Activated naive CD8-positive, alpha-beta T cell treated with anti-CD3 and anti-CD28 coated beads for 36 hours (primary cell): Measurements from ENCODE around the gene CATSPER3. TPM values are rescaled to one million over a fixed set of nuclear protein-coding genes. Genes with fewer than 3 reads are reported as not detected.
"Not testable (repeated sequence)": the region's sequence is repeated elsewhere in the genome, so short reads cannot be mapped to it uniquely, and the experiment has no call there.

Source experiments
- DNase-seq: peaks from one replicate; pipeline ENCODE4 v3.0.0; 2021
- H3K27ac Mint-ChIP-seq: one replicate; pipeline ENCODE4 v1.8.0; 2022; ENCODE audit warnings: mild to moderate bottlenecking, moderate library complexity, mixed read lengths
- H3K27me3 Mint-ChIP-seq: one replicate; pipeline ENCODE4 v1.8.0; 2022; ENCODE audit warnings: mild to moderate bottlenecking, mixed read lengths
- H3K36me3 Mint-ChIP-seq: one replicate; pipeline ENCODE4 v1.8.0; 2021; ENCODE audit warnings: mild to moderate bottlenecking, mixed read lengths
- H3K4me1 Mint-ChIP-seq: one replicate; pipeline ENCODE4 v1.8.0; 2021; ENCODE audit warnings: mixed read lengths
- H3K4me3 Mint-ChIP-seq: one replicate; pipeline ENCODE4 v1.8.0; 2022; ENCODE audit warnings: mild to moderate bottlenecking, moderate library complexity, mixed read lengths
- H3K9me3 Mint-ChIP-seq: one replicate; pipeline ENCODE4 v1.8.0; 2022; ENCODE audit warnings: mixed read lengths
- total RNA-seq, 2 experiments: library from RNA; stranded (reverse); gene quantifications; one replicate each; pipeline ENCODE4 v1.2.3, GENCODE V29; 2021

CATSPER3 gene
- total RNA-seq, 2 experiments from 2014 or later, result 0.39 to 0.46 TPM

DNA sequence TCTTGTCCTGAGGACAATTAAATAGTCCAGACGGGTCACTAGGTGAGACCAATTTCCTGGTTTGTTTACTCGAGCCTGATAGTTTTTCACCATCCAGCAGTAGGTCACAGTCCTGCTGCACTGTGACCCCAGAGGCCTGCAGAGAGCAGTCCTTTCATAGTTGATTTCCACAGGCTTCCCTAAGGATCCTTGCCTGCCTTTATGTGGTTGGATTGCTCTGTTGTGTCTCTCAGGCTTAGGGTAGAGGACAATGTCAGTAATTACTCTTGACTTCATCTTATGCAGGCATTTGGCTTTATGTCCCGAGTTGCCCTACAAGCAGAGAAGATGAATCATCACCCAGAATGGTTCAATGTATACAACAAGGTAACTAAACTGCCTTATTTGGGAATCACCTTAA lies 9.0 kb upstream of the CATSPER3 start:
- H3K27ac Mint-ChIP-seq, result no peak overlapping the region
- DNase-seq, result no peak
- H3K27me3 Mint-ChIP-seq, result no peaks in the 10 kb centered on the region
- H3K9me3 Mint-ChIP-seq, result peaks cover 6% of the 10 kb centered on the region
- peaks cover 5% of the 10 kb centered on the region for H3K4me1 Mint-ChIP-seq
- H3K36me3 Mint-ChIP-seq, result peaks cover 10% of the 10 kb centered on the region
- no peak overlapping the region for H3K4me3 Mint-ChIP-seq

DNA sequence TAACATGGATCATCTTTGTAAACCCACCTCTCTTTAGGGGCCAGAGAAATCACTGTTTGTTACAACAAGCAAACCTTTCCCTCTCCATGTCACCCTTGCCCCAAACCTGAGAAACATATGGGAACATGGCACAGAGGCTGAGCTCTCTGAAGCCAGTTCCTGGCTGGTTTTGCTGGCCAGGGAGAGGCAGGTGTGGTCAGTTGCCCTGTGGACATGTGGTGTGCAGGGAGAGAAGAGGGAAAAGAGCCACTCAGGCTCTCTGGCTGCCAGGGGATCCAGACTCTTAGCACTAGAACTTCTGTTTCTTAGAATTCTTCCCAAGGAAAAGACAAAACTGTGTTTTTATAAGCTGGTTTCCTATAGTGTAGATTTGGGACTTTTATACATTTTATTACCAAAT lies 4.6 kb upstream of the CATSPER3 start:
- H3K36me3 Mint-ChIP-seq, result peaks cover 6% of the 10 kb centered on the region
- H3K27ac Mint-ChIP-seq, result no peak overlapping the region
- H3K4me3 Mint-ChIP-seq, result no peak overlapping the region
- no peaks in the 10 kb centered on the region for H3K27me3 Mint-ChIP-seq
- DNase-seq, result no peak
- peaks cover 1% of the 10 kb centered on the region for H3K9me3 Mint-ChIP-seq
- H3K4me1 Mint-ChIP-seq, result peaks cover 29% of the 10 kb centered on the region

DNA sequence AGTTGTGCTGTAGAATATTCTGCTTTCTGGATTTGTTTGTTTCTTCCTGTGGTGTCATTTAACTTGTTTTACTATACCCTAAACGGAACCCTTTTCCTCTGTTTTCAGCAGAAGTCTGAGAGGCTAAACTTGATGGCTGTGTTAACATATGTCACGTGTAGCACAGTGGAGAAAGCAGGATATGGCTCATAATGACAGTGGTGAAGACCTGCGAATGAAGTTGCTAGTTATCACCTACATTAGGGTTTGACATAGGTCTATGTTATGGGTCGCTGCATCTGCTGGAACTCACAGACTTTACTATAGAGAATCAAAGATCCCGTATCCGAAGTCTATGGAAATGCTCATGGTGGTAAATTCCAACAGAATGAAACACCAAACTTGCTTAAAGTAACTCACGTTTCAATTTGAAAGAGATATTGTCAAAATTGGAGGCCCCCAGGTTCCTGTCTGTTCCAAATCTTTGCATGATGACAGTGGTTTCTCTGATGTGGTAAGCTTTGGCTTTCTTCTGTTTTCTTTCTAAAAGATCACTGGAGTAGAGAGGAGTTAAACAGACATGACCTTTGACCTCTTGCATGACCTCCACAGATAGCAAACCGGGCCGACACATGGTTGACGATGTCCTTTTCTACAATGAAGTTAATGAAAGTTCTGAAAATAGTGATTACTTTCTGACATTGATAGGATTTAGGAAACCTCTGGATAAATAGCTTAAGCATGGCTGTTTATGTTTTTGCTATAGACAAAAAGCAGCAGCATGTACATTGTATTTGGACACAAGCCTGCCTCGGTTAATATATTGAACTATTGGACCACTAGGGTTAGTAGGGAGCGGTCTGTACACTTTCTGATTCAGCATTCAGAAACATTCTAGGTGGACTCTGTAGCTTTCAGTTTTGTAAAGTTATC lies 3.1 kb upstream of the CATSPER3 start:
- no peak overlapping the region for H3K4me3 Mint-ChIP-seq
- peak overlapping the region; percentile 81 for H3K27ac Mint-ChIP-seq
- peaks cover 26% of the 10 kb centered on the region for H3K4me1 Mint-ChIP-seq
- no peaks in the 10 kb centered on the region for H3K27me3 Mint-ChIP-seq
- H3K36me3 Mint-ChIP-seq, result peaks cover 9% of the 10 kb centered on the region
- peaks cover 1% of the 10 kb centered on the region for H3K9me3 Mint-ChIP-seq
- peak; percentile 4 for DNase-seq

DNA sequence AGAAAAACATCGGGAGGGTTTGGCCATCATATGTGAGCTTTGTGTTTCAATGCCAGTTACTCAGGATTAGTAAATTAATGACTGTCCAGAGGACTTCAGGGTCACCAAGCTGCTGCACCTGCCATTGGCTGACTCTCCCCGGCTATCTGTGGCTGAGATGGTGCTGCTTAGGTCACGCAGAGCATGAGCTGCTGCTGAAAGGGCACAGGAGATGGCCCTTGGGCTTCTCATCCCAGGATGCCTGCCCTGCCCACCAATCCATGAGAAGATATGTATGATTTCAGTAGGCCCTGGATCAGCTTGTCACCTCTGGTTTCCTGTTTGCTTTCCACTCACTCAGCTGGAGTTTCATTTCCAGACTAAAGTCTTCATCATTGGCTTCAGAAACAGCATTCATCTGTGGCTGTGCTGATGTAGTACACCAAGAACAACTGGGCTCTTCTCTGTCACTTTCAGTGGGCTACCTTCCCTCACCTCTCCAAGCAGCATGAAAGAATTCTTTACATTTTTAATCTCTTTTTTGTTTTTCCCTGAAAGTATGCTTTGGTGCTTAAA lies 2.4 kb upstream of the CATSPER3 start:
- Mint-ChIP-seq H3K4me1 (peaks cover 26% of the 10 kb centered on the region), H3K9me3 (peaks cover 1% of the 10 kb centered on the region), H3K27ac (peak overlapping the region; percentile 74), H3K27me3 (no peaks in the 10 kb centered on the region), H3K4me3 (no peak overlapping the region), H3K36me3 (peaks cover 9% of the 10 kb centered on the region)
- DNase-seq, result no peak

DNA sequence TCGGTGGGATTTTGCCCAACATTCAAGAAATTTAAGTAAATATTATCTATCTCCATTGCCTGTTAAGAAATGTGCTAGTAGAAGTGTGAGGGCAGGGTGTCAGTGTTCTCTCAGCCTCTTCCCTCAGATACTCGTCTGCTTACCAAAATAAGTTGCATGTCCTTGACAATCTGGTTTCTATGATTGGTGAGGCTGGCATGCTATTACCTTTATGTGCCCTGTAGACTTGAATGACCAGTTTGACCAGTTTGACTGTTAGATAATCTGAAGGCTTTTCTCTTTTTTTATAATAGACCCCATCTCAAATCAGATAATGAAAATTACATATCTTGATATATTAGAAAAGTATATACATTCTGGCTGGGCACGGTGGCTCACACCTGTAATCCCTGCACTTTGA lies 348 bp downstream of the CATSPER3 start:
- Mint-ChIP-seq H3K4me3 (no peak overlapping the region), H3K9me3 (peaks cover 1% of the 10 kb centered on the region), H3K27ac (no peak overlapping the region), H3K4me1 (peaks cover 26% of the 10 kb centered on the region), H3K36me3 (peaks cover 9% of the 10 kb centered on the region), H3K27me3 (no peaks in the 10 kb centered on the region)
- DNase-seq, result no peak

DNA sequence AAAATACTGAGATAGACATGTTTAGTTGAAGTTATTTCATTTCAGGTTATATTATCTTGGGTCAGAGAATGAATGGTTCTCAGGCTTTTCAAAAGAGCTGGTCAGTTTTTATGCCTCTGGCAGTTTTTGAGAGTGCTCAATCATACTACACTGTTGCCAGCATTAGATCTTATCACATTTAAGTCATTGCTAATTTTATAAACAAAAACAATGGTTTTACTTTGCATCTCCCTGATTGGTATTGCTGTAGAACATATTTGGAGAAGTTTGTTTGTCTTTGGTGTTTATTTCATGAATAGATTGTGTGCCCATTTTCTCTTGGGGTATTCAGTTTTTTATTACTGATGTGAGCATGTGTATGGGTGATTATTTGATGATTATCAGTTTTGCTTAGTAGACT lies 1.5 kb downstream of the CATSPER3 start:
- H3K27ac Mint-ChIP-seq, result no peak overlapping the region
- no peak overlapping the region for H3K4me3 Mint-ChIP-seq
- DNase-seq, result no peak
- peaks cover 1% of the 10 kb centered on the region for H3K9me3 Mint-ChIP-seq
- H3K27me3 Mint-ChIP-seq, result no peaks in the 10 kb centered on the region
- peaks cover 19% of the 10 kb centered on the region for H3K4me1 Mint-ChIP-seq
- H3K36me3 Mint-ChIP-seq, result peaks cover 9% of the 10 kb centered on the region

DNA sequence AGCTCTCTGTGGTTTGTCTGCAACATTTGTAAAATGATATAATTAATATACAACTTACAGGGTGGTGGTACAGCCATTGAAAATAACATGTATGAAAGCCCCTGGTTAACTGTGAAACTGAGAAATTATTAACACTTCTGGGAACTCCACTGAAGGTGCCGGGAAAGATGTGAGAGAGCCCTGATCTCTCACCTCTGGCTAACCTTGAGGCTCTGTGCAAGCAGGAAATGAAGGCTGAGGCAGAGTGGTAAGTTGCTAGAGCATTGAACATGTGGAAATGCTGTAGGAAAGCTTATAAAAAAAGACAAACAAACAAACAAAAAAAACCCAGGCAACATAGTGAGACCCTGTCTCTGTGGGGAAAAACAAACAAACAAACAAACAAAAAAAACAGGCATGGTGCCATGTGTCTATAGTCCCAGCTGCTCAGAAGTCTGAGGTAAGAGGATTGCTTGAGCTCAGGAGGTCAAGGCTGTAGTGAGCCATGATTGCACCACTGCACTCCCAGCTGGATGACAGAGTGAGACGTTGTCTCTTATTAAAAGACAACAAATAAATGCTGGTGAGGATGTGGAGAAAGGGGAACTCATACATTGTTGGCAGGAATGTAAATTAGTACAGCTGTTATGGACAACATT lies 7.5 kb downstream of the CATSPER3 start:
- Mint-ChIP-seq H3K36me3 (peaks cover 24% of the 10 kb centered on the region), H3K27me3 (no peaks in the 10 kb centered on the region), H3K27ac (no peak overlapping the region)

DNA sequence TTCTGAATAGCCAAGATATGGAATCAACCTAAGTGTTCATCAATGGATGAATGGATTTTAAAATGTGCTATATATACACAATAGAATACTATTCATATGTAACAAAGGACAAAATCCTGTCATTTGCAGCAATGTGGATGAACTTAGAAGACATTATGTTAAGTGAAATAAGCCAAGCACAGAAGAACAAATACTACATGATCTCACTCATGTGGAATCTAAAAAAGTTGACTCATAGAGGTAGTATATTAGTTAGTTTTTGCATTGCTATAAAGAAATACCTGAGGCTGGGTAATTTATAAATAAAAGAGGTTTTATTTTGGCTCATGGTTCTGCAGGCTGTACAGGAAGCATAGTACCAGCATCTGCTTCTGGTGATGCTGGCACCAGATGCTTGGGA lies 8.1 kb downstream of the CATSPER3 start:
- H3K9me3 Mint-ChIP-seq, result peaks cover 14% of the 10 kb centered on the region
- H3K27ac Mint-ChIP-seq, result no peak overlapping the region
- no peak for DNase-seq
- H3K4me1 Mint-ChIP-seq, result no peaks in the 10 kb centered on the region
- no peak overlapping the region for H3K4me3 Mint-ChIP-seq
- H3K36me3 Mint-ChIP-seq, result peaks cover 24% of the 10 kb centered on the region
- no peaks in the 10 kb centered on the region for H3K27me3 Mint-ChIP-seq

More for the DNA sequence above, 7.5 kb downstream of the CATSPER3 start:
- DNase-seq, result no peak
- Mint-ChIP-seq H3K4me1 (no peaks in the 10 kb centered on the region), H3K4me3 (no peak overlapping the region), H3K9me3 (peaks cover 13% of the 10 kb centered on the region)

DNA sequence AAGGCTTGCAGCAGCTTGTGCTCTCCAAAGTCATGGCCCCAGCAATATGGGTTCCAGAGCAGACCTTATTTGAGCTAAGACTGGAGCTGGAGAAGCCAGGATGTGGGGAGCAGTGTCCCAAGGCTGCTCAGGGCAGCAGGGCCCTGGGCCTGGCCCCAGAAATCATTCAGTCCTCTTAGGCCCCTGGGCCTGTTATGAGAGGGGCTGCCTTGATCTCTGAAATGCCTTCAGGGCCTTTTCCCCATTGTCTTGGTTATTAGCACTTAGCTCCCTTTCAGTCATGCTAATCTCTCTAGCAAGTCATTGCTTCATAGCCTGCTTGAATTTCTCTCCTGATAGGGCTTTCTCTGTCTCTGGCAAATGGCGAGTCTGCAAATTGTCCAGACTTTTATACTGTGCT lies 9.1 kb downstream of the CATSPER3 start:
- Mint-ChIP-seq H3K4me3 (no peak overlapping the region), H3K27me3 (no peaks in the 10 kb centered on the region)
- no peak for DNase-seq

DNA sequence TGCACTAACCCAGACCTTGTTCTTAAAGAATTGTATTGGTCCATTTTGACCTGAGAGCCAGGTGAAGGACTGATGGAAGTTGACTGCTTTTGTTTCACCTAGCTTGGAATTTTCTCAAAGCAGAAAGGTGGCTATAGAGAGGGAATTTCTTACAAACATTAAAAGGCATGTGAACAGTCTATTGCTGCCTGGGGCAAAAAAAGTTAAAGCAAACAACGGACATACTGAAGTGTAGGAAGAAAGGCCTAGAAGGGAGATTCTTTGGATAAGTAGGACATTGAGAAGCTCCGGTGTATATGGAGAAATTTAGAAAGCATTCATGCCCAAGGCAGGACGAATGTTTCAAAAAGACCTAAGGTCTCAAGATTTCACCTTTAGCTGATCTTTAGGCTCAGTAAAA lies 11.7 kb downstream of the CATSPER3 start:
- peaks cover 6% of the 10 kb centered on the region for H3K27me3 Mint-ChIP-seq
- H3K4me1 Mint-ChIP-seq, result no peaks in the 10 kb centered on the region
- no peak overlapping the region for H3K27ac Mint-ChIP-seq
- DNase-seq, result no peak
- H3K36me3 Mint-ChIP-seq, result peaks cover 25% of the 10 kb centered on the region
- peaks cover 33% of the 10 kb centered on the region for H3K9me3 Mint-ChIP-seq
- no peak overlapping the region for H3K4me3 Mint-ChIP-seq

More for the DNA sequence above, 9.1 kb downstream of the CATSPER3 start:
- H3K36me3 Mint-ChIP-seq, result peaks cover 26% of the 10 kb centered on the region
- H3K4me1 Mint-ChIP-seq, result no peaks in the 10 kb centered on the region
- H3K9me3 Mint-ChIP-seq, result peaks cover 21% of the 10 kb centered on the region
- no peak overlapping the region for H3K27ac Mint-ChIP-seq

DNA sequence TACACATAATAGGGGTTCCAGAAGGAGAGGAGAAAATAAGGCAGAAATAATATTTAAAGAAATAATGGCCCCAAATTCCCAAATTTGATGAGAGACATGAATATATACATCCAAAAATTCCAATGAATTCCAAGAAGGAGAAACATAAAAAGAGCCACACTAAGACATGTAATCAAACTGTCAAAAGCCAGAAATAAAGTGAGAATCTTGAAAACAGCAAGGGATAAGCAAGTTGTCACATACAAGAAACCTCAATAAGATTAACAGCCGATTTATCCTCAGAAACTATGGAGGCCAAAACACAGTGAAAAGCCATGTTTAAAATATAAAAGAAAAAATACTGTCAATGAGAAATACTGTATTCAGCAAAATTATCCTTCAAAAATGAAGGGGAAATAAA lies 14.5 kb downstream of the CATSPER3 start:
- no peak for DNase-seq
- peaks cover 6% of the 10 kb centered on the region for H3K27me3 Mint-ChIP-seq
- no peak overlapping the region for H3K27ac Mint-ChIP-seq
- peaks cover 30% of the 10 kb centered on the region for H3K9me3 Mint-ChIP-seq
- H3K4me3 Mint-ChIP-seq, result no peak overlapping the region
- peaks cover 15% of the 10 kb centered on the region for H3K36me3 Mint-ChIP-seq
- H3K4me1 Mint-ChIP-seq, result no peaks in the 10 kb centered on the region

DNA sequence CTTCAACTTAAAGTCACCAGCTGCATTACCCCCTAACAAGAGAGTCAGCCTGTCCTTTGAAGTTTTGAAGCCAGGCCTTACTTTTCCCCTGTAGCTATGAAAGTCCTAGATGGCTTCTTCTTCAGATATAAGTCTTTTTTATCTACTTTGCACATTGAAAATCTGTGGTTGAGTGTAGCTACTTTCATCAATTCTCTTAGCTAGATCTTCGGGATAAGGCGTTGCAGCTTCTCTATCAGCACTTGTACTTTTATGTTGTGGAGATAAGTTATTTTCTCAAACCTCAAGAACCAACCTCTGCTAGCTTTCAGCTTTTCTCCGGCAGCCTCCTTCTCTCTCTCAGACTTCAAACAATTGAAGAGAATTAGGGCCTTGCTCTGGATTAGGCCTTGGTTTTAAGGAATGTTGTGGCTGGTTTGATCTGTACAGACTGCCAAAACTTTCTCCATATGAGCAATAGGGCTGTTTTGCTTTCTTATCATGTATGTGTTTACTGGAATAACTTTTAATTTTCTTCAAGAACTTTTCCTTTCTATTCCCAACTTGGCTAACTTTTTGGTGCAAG lies 21.6 kb downstream of the CATSPER3 start:
- Mint-ChIP-seq H3K36me3 (peaks cover 2% of the 10 kb centered on the region), H3K27ac (no peak overlapping the region), H3K4me1 (no peaks in the 10 kb centered on the region), H3K27me3 (no peaks in the 10 kb centered on the region), H3K4me3 (no peak overlapping the region), H3K9me3 (no peaks in the 10 kb centered on the region)
- no peak for DNase-seq

DNA sequence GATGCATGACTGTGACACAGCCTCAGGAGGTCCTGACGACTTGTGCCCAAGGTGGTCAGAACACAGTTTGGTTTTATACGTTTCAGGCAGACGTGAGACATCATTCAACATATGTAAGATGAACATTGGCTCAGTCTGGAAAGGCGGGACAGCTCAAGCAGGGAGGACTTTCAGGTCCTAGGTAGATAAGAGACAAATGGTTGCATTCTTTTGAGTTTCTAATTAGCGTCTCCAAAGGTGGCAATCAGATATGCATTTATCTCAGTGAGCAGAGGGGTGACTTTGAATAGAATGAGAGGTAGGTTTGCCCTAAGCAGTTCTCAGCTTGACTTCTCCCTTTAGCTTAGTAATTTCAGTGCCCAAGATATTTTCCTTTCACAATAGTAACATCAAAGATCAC lies 22.5 kb downstream of the CATSPER3 start:
- not testable (repeated sequence) for H3K9me3 Mint-ChIP-seq, H3K27me3 Mint-ChIP-seq, DNase-seq, H3K4me3 Mint-ChIP-seq, H3K36me3 Mint-ChIP-seq, H3K4me1 Mint-ChIP-seq, H3K27ac Mint-ChIP-seq

DNA sequence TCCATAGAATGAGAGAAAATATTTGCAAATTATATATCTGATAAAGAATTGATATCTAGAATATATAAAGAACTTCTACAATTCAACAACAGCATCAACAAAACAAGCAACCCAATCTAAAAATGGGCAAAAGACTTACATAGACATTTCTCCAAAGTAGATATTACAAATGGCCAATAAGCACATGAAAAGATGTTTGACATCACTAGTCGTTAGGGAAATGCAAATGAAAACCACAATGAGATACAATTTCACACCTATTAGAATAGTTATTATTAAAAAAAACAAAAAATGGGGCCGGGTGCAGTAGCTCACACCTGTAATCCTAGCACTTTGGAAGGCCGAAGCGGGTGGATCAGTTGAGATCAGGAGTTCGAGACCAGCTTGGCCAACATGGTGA lies 24.4 kb downstream of the CATSPER3 start:
- H3K4me1 Mint-ChIP-seq, result no peaks in the 10 kb centered on the region
- H3K27me3 Mint-ChIP-seq, result no peaks in the 10 kb centered on the region
- no peak overlapping the region for H3K4me3 Mint-ChIP-seq
- no peaks in the 10 kb centered on the region for H3K9me3 Mint-ChIP-seq
- no peak for DNase-seq
- peaks cover 2% of the 10 kb centered on the region for H3K36me3 Mint-ChIP-seq
- no peak overlapping the region for H3K27ac Mint-ChIP-seq

DNA sequence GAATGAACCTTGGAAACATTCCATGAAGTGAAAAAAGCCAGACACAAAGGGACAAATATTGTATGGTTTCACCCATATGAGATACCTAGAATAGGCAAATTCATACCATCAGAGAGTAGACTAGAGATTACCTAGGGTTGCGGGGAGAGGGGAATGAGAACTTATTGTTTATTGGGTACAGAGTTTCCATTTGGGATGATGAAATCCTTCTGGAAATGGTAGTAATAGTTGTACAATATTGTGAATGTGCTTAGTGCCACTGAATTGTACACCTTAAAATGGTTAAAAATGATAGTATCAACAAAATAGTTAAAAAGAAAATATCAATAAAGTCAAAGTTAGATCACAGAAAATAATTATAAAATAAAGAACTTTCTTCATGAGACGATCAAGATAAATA lies 25.5 kb downstream of the CATSPER3 start:
- H3K27ac Mint-ChIP-seq, result no peak overlapping the region
- DNase-seq, result no peak
- no peaks in the 10 kb centered on the region for H3K27me3 Mint-ChIP-seq
- no peak overlapping the region for H3K4me3 Mint-ChIP-seq
- no peaks in the 10 kb centered on the region for H3K4me1 Mint-ChIP-seq
- peaks cover 2% of the 10 kb centered on the region for H3K36me3 Mint-ChIP-seq
- no peaks in the 10 kb centered on the region for H3K9me3 Mint-ChIP-seq
